ENCODE measurements around the gene EIF2B4.
A peak's percentile ranks its signal among the peaks of the same experiment; 100 is the strongest.

The EIF2B4 gene

DNA sequence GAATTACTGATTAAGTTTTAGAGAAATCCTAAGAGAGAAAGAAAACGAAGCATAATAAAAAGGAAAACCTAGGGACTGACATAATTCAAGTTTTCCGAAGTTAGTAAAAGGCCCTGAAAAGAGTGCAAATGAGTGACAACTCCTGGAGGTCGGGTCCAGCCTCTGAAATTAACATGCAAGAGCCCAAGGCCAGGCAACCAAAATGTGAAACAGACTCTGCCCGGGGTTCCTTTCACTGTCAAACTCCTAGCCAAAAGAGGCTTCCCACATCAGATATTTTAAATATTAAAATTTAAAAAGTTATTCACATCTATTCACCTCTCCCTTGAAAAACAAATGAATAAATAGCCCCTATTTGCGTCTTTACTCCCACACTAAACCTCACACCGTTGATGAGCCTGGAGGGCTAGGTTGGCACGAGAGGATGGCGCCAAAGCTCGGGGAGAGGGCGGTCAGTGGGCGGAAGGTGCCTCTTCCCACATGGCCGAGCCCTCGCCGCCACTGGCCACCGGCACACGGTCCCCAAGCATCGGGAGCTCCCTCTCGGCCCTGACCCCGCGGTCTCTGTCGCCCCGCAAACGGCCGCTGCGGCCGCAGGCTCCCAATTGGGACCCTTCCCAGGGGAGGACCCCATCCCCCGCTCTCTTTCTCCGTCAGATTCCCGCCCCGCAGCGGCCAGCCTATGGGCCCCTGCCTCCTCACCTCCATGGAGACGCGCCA, 38.6 kb upstream of the EIF2B4 start (continued):
- no peak for TF ChIP-seq ZEB2 (tag by site-specific recombination; IDR thresholded peaks at IDR 0.05)
- no peak for TF ChIP-seq ZNF223 (tag by site-specific recombination; IDR thresholded peaks at IDR 0.05)
- no peak for TF ChIP-seq ZNF423 (tag by site-specific recombination; IDR thresholded peaks at IDR 0.05)
- TF ChIP-seq SP2 (tag by site-specific recombination; IDR thresholded peaks at IDR 0.05): peak; percentile 16
- TF ChIP-seq EGR2 (tag by site-specific recombination; IDR thresholded peaks at IDR 0.05; ENCODE audit: low read depth): peak; percentile 85
- no peak for TF ChIP-seq ZNF837 (tag by site-specific recombination; IDR thresholded peaks at IDR 0.05)
- no peak for TF ChIP-seq ZNF133 (tag by site-specific recombination; IDR thresholded peaks at IDR 0.05)

DNA sequence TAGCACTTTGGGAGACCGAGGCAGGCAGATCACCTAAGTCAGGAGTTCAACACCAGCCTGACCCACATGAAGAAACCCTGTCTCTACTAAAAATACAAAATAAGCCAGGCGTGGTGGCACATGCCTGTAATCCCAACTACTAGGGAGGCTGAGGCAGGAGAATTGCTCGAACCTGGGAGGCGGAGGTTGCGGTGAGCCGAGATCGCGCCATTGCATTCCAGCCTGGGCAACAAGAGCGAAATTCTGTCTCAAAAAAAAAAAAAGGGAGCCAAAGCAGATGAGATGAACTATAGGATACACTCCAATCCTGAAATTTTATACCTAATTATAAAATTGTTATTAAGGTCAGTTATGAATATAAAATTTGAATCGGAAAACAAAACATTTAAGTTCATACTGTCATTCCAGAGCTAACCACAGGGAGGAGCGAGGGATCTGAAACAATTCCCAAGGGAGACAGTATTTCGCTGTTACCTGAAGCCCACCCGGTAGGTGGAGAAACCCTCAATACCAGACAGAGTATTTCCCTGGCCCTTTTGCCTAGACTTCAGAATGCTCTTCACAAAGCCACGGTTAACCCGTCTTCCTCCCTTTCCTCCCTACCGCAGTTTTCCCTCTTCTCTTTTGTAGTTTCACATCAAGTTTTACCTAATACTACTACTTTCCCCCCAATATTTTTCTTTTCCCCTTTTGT, 37.8 kb upstream of the EIF2B4 start:
- peak overlapping the region; percentile 98 for H3K4me3 ChIP-seq (ENCODE audit: low read depth, low read length)
- TF ChIP-seq ZNF433 (tag by site-specific recombination; IDR thresholded peaks at IDR 0.05; ENCODE audit: low read depth): no peak
- TF ChIP-seq IKZF3 (tag by site-specific recombination; IDR thresholded peaks at IDR 0.05): 0 out of 2 replicates have a peak, but pooled peaks have one; percentile 14
- peak; percentile 13; the same call in 1 of the 2 replicates for TF ChIP-seq ZNF654 (tag by site-specific recombination; IDR thresholded peaks at IDR 0.05; ENCODE audit: low read depth)
- TF ChIP-seq, protein P1, sequence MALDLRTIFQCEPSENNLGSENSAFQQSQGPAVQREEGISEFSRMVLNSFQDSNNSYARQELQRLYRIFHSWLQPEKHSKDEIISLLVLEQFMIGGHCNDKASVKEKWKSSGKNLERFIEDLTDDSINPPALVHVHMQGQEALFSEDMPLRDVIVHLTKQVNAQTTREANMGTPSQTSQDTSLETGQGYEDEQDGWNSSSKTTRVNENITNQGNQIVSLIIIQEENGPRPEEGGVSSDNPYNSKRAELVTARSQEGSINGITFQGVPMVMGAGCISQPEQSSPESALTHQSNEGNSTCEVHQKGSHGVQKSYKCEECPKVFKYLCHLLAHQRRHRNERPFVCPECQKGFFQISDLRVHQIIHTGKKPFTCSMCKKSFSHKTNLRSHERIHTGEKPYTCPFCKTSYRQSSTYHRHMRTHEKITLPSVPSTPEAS (tag by site-specific recombination; IDR thresholded peaks at IDR 0.05): no peak
- TF ChIP-seq, protein P2, sequence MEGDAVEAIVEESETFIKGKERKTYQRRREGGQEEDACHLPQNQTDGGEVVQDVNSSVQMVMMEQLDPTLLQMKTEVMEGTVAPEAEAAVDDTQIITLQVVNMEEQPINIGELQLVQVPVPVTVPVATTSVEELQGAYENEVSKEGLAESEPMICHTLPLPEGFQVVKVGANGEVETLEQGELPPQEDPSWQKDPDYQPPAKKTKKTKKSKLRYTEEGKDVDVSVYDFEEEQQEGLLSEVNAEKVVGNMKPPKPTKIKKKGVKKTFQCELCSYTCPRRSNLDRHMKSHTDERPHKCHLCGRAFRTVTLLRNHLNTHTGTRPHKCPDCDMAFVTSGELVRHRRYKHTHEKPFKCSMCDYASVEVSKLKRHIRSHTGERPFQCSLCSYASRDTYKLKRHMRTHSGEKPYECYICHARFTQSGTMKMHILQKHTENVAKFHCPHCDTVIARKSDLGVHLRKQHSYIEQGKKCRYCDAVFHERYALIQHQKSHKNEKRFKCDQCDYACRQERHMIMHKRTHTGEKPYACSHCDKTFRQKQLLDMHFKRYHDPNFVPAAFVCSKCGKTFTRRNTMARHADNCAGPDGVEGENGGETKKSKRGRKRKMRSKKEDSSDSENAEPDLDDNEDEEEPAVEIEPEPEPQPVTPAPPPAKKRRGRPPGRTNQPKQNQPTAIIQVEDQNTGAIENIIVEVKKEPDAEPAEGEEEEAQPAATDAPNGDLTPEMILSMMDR (tag by site-specific recombination; IDR thresholded peaks at IDR 0.05): peak; percentile 63
- TF ChIP-seq ZNF707 (tag by site-specific recombination; IDR thresholded peaks at IDR 0.05): no peak
- TF ChIP-seq ZNF341 (tag by site-specific recombination; IDR thresholded peaks at IDR 0.05; ENCODE audit: low read depth): peak; percentile 72
- TF ChIP-seq ZEB2 (tag by site-specific recombination; IDR thresholded peaks at IDR 0.05): peak; percentile 62
- TF ChIP-seq PRDM1 (tag by site-specific recombination; IDR thresholded peaks at IDR 0.05): peak; percentile 93
- TF ChIP-seq ZNF600 (tag by site-specific recombination; IDR thresholded peaks at IDR 0.05): 0 out of 2 replicates have a peak, but pooled peaks have one; percentile 13
- TF ChIP-seq ZNF366 (tag by site-specific recombination; conservative IDR thresholded peaks at IDR 0.05): peak; percentile 42; the same call in 1 of the 2 replicates
- TF ChIP-seq ZNF747 (tag by site-specific recombination; IDR thresholded peaks at IDR 0.05): no peak
- no peaks in the 10 kb centered on the region for H3K9me3 ChIP-seq (ENCODE audit: control insufficient read depth, insufficient read depth, low read depth, low read length)
- ChIA-PET CTCF (interaction anchor here (0.6 to 4.2 kb wide), 9 partner anchors 9 to 533 kb away, joined by 3 to 17 read pairs (median 4); partner anchors contain the start of gene NRBP1), POLR2A (interaction anchor here (0.6 to 3.4 kb wide), 6 partner anchors 17 to 256 kb away, joined by 3 to 56 read pairs (median 8); partner anchors contain the start of genes GTF3C2, NRBP1, SLC4A1AP and SUPT7L)
- peaks cover 9% of the 10 kb centered on the region; the same call in 1 of the 2 replicates for H3K4me1 ChIP-seq (ENCODE audit: control insufficient read depth, insufficient read depth, low read length)
- H3K27ac ChIP-seq (ENCODE audit: extremely low read depth, low read depth, low read length): 0 out of 2 replicates have a peak overlapping the region, but pooled peaks have one; percentile 96
- H3K36me3 ChIP-seq (ENCODE audit: control insufficient read depth in 2 of 2, insufficient read depth in 1 of 2, low read length in 2 of 2): peaks cover 25 to 33% of the 10 kb centered on the region in 2 experiments; a peak in 2 of 3 replicates

Measured in HEK293 (cell line).